ENCODE data around the gene CORO2A. TPM values are rescaled to one million over a fixed set of nuclear protein-coding genes. Genes with fewer than 3 reads are reported as not detected.

The CORO2A gene
- polyA plus RNA-seq, 1 of the 3 experiments (the other 2 are of a cell fraction) = 2.3 TPM

GRCh38 chr9:98209530-98209929, 17.1 kb upstream of the CORO2A start:
- POLR2A ChIA-PET = interaction anchor here (0.6 kb wide), 2 partner anchors 39 to 252 kb away, joined by 3 to 9 read pairs; no protein-coding TSS in a partner anchor

More at GRCh38 chr9:98209530-98209929, 17.1 kb upstream of the CORO2A start:
- H3K27ac ChIP-seq (ENCODE audit: low read depth in 2 of 2, low read length in 1 of 2) = no peak overlapping the region
- no peaks in the 10 kb centered on the region for H3K4me1 ChIP-seq (ENCODE audit: control insufficient read depth in 1 of 2, insufficient read depth in 2 of 2, low read depth in 1 of 2, low read length in 1 of 2)
- H3K9me2 ChIP-seq = no peaks in the 10 kb centered on the region
- H3K9ac ChIP-seq = no peak overlapping the region
- no peak for DNase-seq
- no peak overlapping the region for H3K4me3 ChIP-seq (ENCODE audit: low read depth in 2 of 2, low read length in 1 of 2)
- no peak overlapping the region for H3K4me2 ChIP-seq
- CTCF ChIA-PET = interaction anchor here (0.7 to 5.8 kb wide), 3 partner anchors 46 to 133 kb away, joined by 3 to 49 read pairs (median 24); partner anchors contain the start of gene TBC1D2
- 65% methylated on average over 3 of the region's 3 CpGs for WGBS (ENCODE audit: low lambda C conversion rate)
- TF ChIP-seq GABPA (IDR thresholded peaks at IDR 0.05; ENCODE audit: low read depth) (no peak), TCF12 (IDR thresholded peaks at IDR 0.05) (no peak), RFX5 (IDR thresholded peaks at IDR 0.05; ENCODE audit: low read length) (no peak), PBX3 (IDR thresholded peaks at IDR 0.05) (no peak), EZH2phosphoT487 (IDR thresholded peaks at IDR 0.05; ENCODE audit: borderline replicate concordance, low read depth) (no peak), MEF2A (IDR thresholded peaks at IDR 0.05; ENCODE audit: borderline replicate concordance, low read depth) (no peak), SIN3A (IDR thresholded peaks at IDR 0.05; ENCODE audit: borderline replicate concordance, low read depth, low read length) (no peak), TEAD4 (IDR thresholded peaks at IDR 0.05; ENCODE audit: borderline replicate concordance, insufficient read depth) (no peak), POLR2AphosphoS5 (IDR thresholded peaks at IDR 0.05; ENCODE audit: low read depth, low read length) (no peak), CTCF (IDR thresholded peaks at IDR 0.05) (no peak), USF1 (IDR thresholded peaks at IDR 0.05; ENCODE audit: borderline replicate concordance, low read depth) (no peak), RXRA (IDR thresholded peaks at IDR 0.05; ENCODE audit: borderline replicate concordance, low read depth) (no peak), NRF1 (IDR thresholded peaks at IDR 0.05; ENCODE audit: low read depth, low read length) (no peak), FOXM1 (IDR thresholded peaks at IDR 0.05; ENCODE audit: low read depth) (no peak), ZBTB33 (IDR thresholded peaks at IDR 0.05; ENCODE audit: borderline replicate concordance, low read depth) (no peak), REST (IDR thresholded peaks at IDR 0.05; ENCODE audit: low read depth, low read length) (no peak), NFIC (IDR thresholded peaks at IDR 0.05; ENCODE audit: borderline replicate concordance) (no peak), RCOR1 (IDR thresholded peaks at IDR 0.05; ENCODE audit: low read length) (no peak), ELF1 (IDR thresholded peaks at IDR 0.05) (no peak)
- H3K36me3 ChIP-seq (replicated peaks in 1 of 2; ENCODE audit: control insufficient read depth in 1 of 2, insufficient read depth in 2 of 2, low read length in 1 of 2) = no peaks in the 10 kb centered on the region
- H3F3A ChIP-seq (replicated peaks; ENCODE audit: insufficient read depth) = no peaks in the 10 kb centered on the region
- no peaks in the 10 kb centered on the region for H4K20me1 ChIP-seq (ENCODE audit: insufficient read depth)
- no peaks in the 10 kb centered on the region for H3K9me3 ChIP-seq
- no peaks in the 10 kb centered on the region for H3K79me2 ChIP-seq (ENCODE audit: insufficient read depth)
- no peak overlapping the region for H2AFZ ChIP-seq (ENCODE audit: low read depth)
- no peaks in the 10 kb centered on the region for H3K27me3 ChIP-seq (ENCODE audit: insufficient read depth)
